Suprapubic skin (tissue), 4 donors: ENCODE measurements around the gene P2RY2.

Experiments
- CTCF ChIP-seq, 2 donors: fragments of 200-600 bp in 1 of 2; fragments of 450-650 bp in 1 of 2; sonication (generic) in 1 of 2; IDR thresholded peaks; one replicate each; pipeline ENCODE4 v1.5.1; 2016 to 2019; ENCODE audit warnings: antibody characterized with exemption in 2 of 2, mild to moderate bottlenecking in 1 of 2, moderate library complexity in 1 of 2
- POLR2A ChIP-seq, 2 donors: fragments of 450-650 bp; IDR thresholded peaks; one replicate each; pipeline ENCODE4 v1.6.1; 2017; ENCODE audit warnings: antibody characterized with exemption in 2 of 2, mild to moderate bottlenecking in 2 of 2, moderate library complexity in 2 of 2
- POLR2AphosphoS5 ChIP-seq, 3 donors: sonication (generic); formaldehyde crosslinking; IDR thresholded peaks; one replicate each; pipeline ENCODE4 v1.6.1; 2017; ENCODE audit warnings: antibody characterized with exemption in 3 of 3

GRCh38 chr11:73170140-73170539, 47.9 kb upstream of the P2RY2 start:
- TF ChIP-seq CTCF (IDR thresholded peaks at IDR 0.05), result no peak
- TF ChIP-seq POLR2A (IDR thresholded peaks at IDR 0.05), result no peak
- no peak for TF ChIP-seq POLR2AphosphoS5 (IDR thresholded peaks at IDR 0.05)
